Right lobe of liver (tissue), 4 donors: ENCODE data around the gene PMF1.

Experiments used
- POLR2A ChIP-seq: fragments of 450-650 bp; IDR thresholded peaks from one replicate; pipeline ENCODE4 v1.6.1; 2017; ENCODE audit warnings: antibody characterized with exemption, mild to moderate bottlenecking
- TF ChIP-seq, protein P1 (sequence below), 4 donors: fragments of 200-600 bp in 3 of 4; fragments of 450-650 bp in 1 of 4; IDR thresholded peaks; one replicate each; pipeline versions ENCODE4 v1.5.1 to v1.8.0; 2016 to 2022; ENCODE audit warnings: antibody characterized with exemption in 4 of 4, mild to moderate bottlenecking in 2 of 4
- donor health status: DM: no; HTN: no; CAD: no.
- donor health status: DM: no; HTN: no; CAD: no.
- donor health status: DM: no; HTN: yes; CAD: no.

DNA sequence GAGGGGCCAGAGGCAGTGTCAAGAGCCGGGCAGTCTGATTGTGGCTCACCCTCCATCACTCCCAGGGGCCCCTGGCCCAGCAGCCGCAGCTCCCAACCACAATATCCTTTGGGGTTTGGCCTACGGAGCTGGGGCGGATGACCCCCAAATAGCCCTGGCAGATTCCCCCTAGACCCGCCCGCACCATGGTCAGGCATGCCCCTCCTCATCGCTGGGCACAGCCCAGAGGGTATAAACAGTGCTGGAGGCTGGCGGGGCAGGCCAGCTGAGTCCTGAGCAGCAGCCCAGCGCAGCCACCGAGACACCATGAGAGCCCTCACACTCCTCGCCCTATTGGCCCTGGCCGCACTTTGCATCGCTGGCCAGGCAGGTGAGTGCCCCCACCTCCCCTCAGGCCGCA lies 29.1 kb downstream of the PMF1 start, which contains the start of gene BGLAP:
- TF ChIP-seq, protein P1, sequence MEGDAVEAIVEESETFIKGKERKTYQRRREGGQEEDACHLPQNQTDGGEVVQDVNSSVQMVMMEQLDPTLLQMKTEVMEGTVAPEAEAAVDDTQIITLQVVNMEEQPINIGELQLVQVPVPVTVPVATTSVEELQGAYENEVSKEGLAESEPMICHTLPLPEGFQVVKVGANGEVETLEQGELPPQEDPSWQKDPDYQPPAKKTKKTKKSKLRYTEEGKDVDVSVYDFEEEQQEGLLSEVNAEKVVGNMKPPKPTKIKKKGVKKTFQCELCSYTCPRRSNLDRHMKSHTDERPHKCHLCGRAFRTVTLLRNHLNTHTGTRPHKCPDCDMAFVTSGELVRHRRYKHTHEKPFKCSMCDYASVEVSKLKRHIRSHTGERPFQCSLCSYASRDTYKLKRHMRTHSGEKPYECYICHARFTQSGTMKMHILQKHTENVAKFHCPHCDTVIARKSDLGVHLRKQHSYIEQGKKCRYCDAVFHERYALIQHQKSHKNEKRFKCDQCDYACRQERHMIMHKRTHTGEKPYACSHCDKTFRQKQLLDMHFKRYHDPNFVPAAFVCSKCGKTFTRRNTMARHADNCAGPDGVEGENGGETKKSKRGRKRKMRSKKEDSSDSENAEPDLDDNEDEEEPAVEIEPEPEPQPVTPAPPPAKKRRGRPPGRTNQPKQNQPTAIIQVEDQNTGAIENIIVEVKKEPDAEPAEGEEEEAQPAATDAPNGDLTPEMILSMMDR (IDR thresholded peaks at IDR 0.05) = no peak
- TF ChIP-seq POLR2A = no peak
